Upper lobe of left lung (tissue), 6 donors: ENCODE results near the gene ASTN1. TPM values are rescaled to one million over a fixed set of nuclear protein-coding genes. Genes with fewer than 3 reads are reported as not detected.

Source experiments
- ATAC-seq, 2 donors: fragments of 200-7000 bp; cut with Tn5 transposase; one replicate each; pipeline ENCODE4 v1.9.1; 2022; ENCODE audit warnings: mild to moderate bottlenecking in 2 of 2, moderate library complexity in 2 of 2; ENCODE audit not compliant: low FRiP score in 2 of 2
- DNase-seq, 2 donors: peaks; one replicate each; pipeline ENCODE4 v3.0.0-alpha.2; 2019 to 2020
- H3K27ac ChIP-seq, 4 donors: fragments of 200-600 bp; sonication (generic); one replicate each; pipeline ENCODE4 v1.5.1; 2016 to 2019
- H3K27me3 ChIP-seq, 4 donors: fragments of 200-600 bp; sonication (generic); one replicate each; pipeline ENCODE4 v1.5.1; 2017 to 2019
- H3K36me3 ChIP-seq, 4 donors: fragments of 200-600 bp; sonication (generic); one replicate each; pipeline ENCODE4 v1.5.1; 2016 to 2019
- H3K4me1 ChIP-seq, 4 donors: fragments of 200-600 bp; sonication (generic); one replicate each; pipeline ENCODE4 v1.5.1; 2018 to 2019
- H3K4me3 ChIP-seq, 4 donors: fragments of 200-600 bp; sonication (generic); one replicate each; pipeline ENCODE4 v1.5.1; 2017 to 2019; ENCODE audit warnings: mild to moderate bottlenecking in 2 of 4, moderate library complexity in 1 of 4
- H3K9me3 ChIP-seq, 4 donors: fragments of 200-600 bp; sonication (generic); one replicate each; pipeline ENCODE4 v1.5.1; 2018 to 2019
- CTCF ChIP-seq, 6 experiments: fragments of 450-650 bp in 4 of 6; fragments of 200-600 bp in 2 of 6; sonication (generic) in 2 of 6; IDR thresholded peaks; one replicate each; pipeline ENCODE4 v1.5.1; 2016 to 2019; ENCODE audit warnings: antibody characterized with exemption in 6 of 6
- EP300 ChIP-seq, 4 donors: sonication (generic); formaldehyde crosslinking; IDR thresholded peaks; one replicate each; pipeline ENCODE4 v1.5.1; 2017; ENCODE audit warnings: antibody characterized with exemption in 4 of 4, control low read depth in 2 of 4
- POLR2A ChIP-seq, 4 donors: fragments of 450-650 bp; IDR thresholded peaks; one replicate each; pipeline ENCODE4 v1.5.1; 2016 to 2017; ENCODE audit warnings: antibody characterized with exemption in 4 of 4, mild to moderate bottlenecking in 2 of 4
- POLR2AphosphoS5 ChIP-seq, 2 donors: sonication (generic); formaldehyde crosslinking; IDR thresholded peaks; one replicate each; pipeline ENCODE4 v1.5.1; 2017; ENCODE audit warnings: antibody characterized with exemption in 2 of 2
- WGBS, 2 donors: methylation state at CpG; one replicate each; pipeline ENCODE4 v1.1.5; 2017 to 2018; 5-methylcytosine and 5-hydroxymethylcytosine counted together
- total RNA-seq, 6 donors: library from RNA; depleted of rRNA in 4 of 6; stranded (reverse); fragments of >200 nt in 4 of 6; gene quantifications; one replicate each; pipeline versions ENCODE4 v1.1.0 to v1.2.1, GENCODE V29; 2016 to 2021
- donor health status: DM: no; HTN: no; CAD: no; lungs with moderate emphysema.
- donor health status: DM: no; HTN: yes; CAD: no; lungs with severe emphysema.

The ASTN1 gene
- total RNA-seq, 6 donors from 2014 or later = 0.15 to 1.0 (median 0.32) TPM; not detected in 2

- WGBS, 2 donors = 87 to 94% methylated on average over 4 of the region's 4 CpGs
- H3K9me3 ChIP-seq = no peaks in the 10 kb centered on the region
- no peak overlapping the region for H3K4me3 ChIP-seq
- DNase-seq = no peak
- no peaks in the 10 kb centered on the region for H3K27me3 ChIP-seq
- ATAC-seq = no peak
- TF ChIP-seq POLR2AphosphoS5 (IDR thresholded peaks at IDR 0.05) (no peak), CTCF (IDR thresholded peaks at IDR 0.05) (no peak), POLR2A (IDR thresholded peaks at IDR 0.05) (no peak), EP300 (IDR thresholded peaks at IDR 0.05) (no peak)
- no peak overlapping the region for H3K27ac ChIP-seq
- H3K4me1 ChIP-seq = no peaks in the 10 kb centered on the region
- H3K36me3 ChIP-seq = no peaks in the 10 kb centered on the region
These were observed 294.9 kb downstream of the ASTN1 start for GRCh38 chr1:176869577-176869976.

GRCh38 chr1:176866011-176866714, 298.3 kb downstream of the ASTN1 start:
- no peaks in the 10 kb centered on the region for H3K27me3 ChIP-seq
- DNase-seq (no peak), ATAC-seq (no peak)
- no peak overlapping the region for H3K4me3 ChIP-seq
- H3K36me3 ChIP-seq = no peaks in the 10 kb centered on the region
- TF ChIP-seq POLR2A (IDR thresholded peaks at IDR 0.05) = no peak
- no peak for TF ChIP-seq CTCF (IDR thresholded peaks at IDR 0.05)
- TF ChIP-seq EP300 (IDR thresholded peaks at IDR 0.05) = no peak
- no peak for TF ChIP-seq POLR2AphosphoS5 (IDR thresholded peaks at IDR 0.05)
- no peak overlapping the region for H3K27ac ChIP-seq
- WGBS, 2 donors = 81 to 87% methylated on average over 1 of the region's 1 CpG
- H3K9me3 ChIP-seq = no peaks in the 10 kb centered on the region
- H3K4me1 ChIP-seq = no peaks in the 10 kb centered on the region

- ATAC-seq (no peak), DNase-seq (no peak)
- TF ChIP-seq CTCF (IDR thresholded peaks at IDR 0.05) = no peak
- no peak for TF ChIP-seq POLR2A (IDR thresholded peaks at IDR 0.05)
- TF ChIP-seq POLR2AphosphoS5 (IDR thresholded peaks at IDR 0.05) = no peak
- no peak for TF ChIP-seq EP300 (IDR thresholded peaks at IDR 0.05)
- H3K27me3 ChIP-seq = no peaks in the 10 kb centered on the region
- H3K36me3 ChIP-seq = no peaks in the 10 kb centered on the region
- H3K27ac ChIP-seq = no peak overlapping the region
- H3K4me1 ChIP-seq = no peaks in the 10 kb centered on the region
- H3K4me3 ChIP-seq = no peak overlapping the region
- 89 to 98% methylated on average over 9 of the region's 9 CpGs for WGBS, 2 donors
- no peaks in the 10 kb centered on the region for H3K9me3 ChIP-seq
These were observed 300.3 kb downstream of the ASTN1 start for GRCh38 chr1:176864211-176864610.

- 72 to 76% methylated on average over 4 of the region's 4 CpGs for WGBS, 2 donors
- ATAC-seq = no peak
- H3K4me3 ChIP-seq = no peak overlapping the region
- DNase-seq = no peak
- H3K9me3 ChIP-seq = no peaks in the 10 kb centered on the region
- no peaks in the 10 kb centered on the region for H3K27me3 ChIP-seq
- no peaks in the 10 kb centered on the region for H3K4me1 ChIP-seq
- TF ChIP-seq POLR2AphosphoS5 (IDR thresholded peaks at IDR 0.05) = no peak
- no peak for TF ChIP-seq CTCF (IDR thresholded peaks at IDR 0.05)
- TF ChIP-seq EP300 (IDR thresholded peaks at IDR 0.05) = no peak
- TF ChIP-seq POLR2A (IDR thresholded peaks at IDR 0.05) = no peak
- H3K27ac ChIP-seq = no peak overlapping the region
- no peaks in the 10 kb centered on the region for H3K36me3 ChIP-seq
These were observed 300.9 kb downstream of the ASTN1 start for GRCh38 chr1:176863613-176864012.

GRCh38 chr1:176858433-176858916, 306.0 kb downstream of the ASTN1 start:
- Histone ChIP-seq H3K36me3 (no peaks in the 10 kb centered on the region), H3K4me3 (no peak overlapping the region), H3K27me3 (no peaks in the 10 kb centered on the region), H3K27ac (no peak overlapping the region), H3K4me1 (no peaks in the 10 kb centered on the region), H3K9me3 (no peaks in the 10 kb centered on the region)
- ATAC-seq = no peak
- 60 to 77% methylated on average over 4 of the region's 4 CpGs for WGBS, 2 donors
- no peak for DNase-seq
- TF ChIP-seq POLR2AphosphoS5 (IDR thresholded peaks at IDR 0.05) (no peak), CTCF (IDR thresholded peaks at IDR 0.05) (no peak), EP300 (IDR thresholded peaks at IDR 0.05) (no peak), POLR2A (IDR thresholded peaks at IDR 0.05) (no peak)
